Measurements from ENCODE around the gene AIFM3. TPM values are rescaled to one million over a fixed set of nuclear protein-coding genes. Genes with fewer than 3 reads are reported as not detected.
A peak's percentile ranks its signal among the peaks of the same experiment; 100 is the strongest.

Gene AIFM3
- total RNA-seq, 1 donor: 5.2 TPM

DNA sequence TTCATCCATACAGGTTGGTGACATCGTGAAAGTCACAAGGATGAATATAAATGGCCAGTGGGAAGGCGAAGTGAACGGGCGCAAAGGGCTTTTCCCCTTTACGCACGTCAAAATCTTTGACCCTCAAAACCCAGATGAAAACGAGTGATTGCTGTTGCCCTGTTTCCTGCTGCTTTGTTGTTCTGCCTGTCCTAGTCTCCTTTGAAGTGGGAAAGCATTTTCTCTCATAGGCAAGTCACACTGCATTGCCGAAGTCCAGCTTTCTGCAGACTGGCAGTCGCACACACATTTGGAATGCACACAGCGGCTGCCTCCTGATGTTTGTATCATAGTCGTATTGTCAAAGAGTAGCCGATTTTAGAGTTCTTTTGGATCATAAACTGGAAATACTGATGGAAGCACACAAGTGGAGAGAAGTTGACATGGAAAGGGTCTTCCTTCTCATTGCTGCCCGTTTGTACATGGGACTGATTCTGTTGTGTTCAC lies 17.3 kb upstream of the AIFM3 start:
- Histone ChIP-seq H3K9me3 (ENCODE audit: low read depth, low read length) (no peaks in the 10 kb centered on the region), H3K27me3 (ENCODE audit: insufficient read depth, low read length) (no peaks in the 10 kb centered on the region), H3K4me3 (ENCODE audit: low read length) (no peak overlapping the region), H3K4me1 (ENCODE audit: insufficient read depth, low read length) (peaks cover 8% of the 10 kb centered on the region)

DNA sequence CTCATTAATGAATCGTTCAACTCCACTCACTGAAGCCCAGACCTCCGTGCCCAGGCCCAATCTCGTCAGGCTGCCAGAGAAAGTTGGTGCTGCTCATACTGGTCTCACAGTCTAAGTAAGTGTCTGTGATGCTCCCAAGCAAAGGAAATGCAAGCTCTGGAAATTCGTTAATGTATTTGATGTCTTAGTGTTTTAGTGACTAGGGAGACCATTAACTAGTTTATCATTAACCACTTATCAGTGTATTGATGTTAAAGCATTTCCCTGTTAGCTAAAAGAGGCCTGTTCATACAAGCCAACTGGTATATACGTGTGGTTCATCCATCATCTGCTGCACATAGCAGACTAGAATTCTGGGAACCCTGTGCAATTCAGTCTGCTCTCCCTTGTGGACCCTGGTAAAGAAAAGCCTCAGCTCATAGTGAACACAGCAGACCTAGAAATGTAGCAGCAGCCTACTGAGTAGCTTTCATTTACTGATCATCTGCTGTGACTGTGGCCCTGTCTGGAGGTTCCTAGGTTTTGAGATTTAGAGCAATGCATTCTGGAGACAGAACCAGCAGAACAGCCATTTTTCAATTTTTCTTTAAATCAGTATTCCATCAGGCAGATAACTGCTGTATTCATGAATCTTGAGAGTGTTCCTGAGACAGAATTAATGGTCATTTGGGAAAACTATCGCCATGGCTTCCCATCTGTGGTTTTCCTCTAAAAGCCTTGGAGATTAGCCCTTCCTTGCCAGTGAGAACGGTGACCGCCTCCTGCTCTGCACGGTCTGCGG lies 15.7 kb upstream of the AIFM3 start:
- H3K4me1 ChIP-seq (ENCODE audit: insufficient read depth, low read length): peaks cover 8% of the 10 kb centered on the region
- no peak overlapping the region for H3K4me3 ChIP-seq (ENCODE audit: low read length)
- no peaks in the 10 kb centered on the region for H3K9me3 ChIP-seq (ENCODE audit: low read depth, low read length)
- no peaks in the 10 kb centered on the region for H3K27me3 ChIP-seq (ENCODE audit: insufficient read depth, low read length)

DNA sequence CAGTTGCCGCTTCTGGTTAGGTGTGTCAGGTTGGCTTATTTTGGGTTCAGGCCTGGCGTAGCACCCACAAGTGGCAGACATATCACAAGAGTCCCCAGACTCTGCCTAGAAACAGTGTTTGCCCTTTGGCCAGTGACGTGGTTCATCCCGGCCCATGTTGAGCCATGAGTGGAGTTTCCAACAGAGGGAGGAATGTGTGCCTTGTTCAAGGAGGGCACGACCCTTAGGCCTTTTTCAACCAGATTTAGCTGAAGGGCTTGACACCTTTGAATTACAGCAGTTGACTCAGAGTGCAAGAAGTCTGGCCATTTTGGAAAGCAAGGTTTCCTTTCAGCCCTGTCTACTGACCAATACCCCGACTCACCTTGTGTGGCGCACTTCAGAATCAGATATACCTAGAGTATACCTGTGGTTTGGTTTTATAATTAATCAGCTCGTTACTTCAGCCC lies 15.1 kb upstream of the AIFM3 start:
- H3K27me3 ChIP-seq (ENCODE audit: insufficient read depth, low read length): no peaks in the 10 kb centered on the region
- H3K4me1 ChIP-seq (ENCODE audit: insufficient read depth, low read length): peaks cover 14% of the 10 kb centered on the region
- H3K4me3 ChIP-seq (ENCODE audit: low read length): no peak overlapping the region
- no peaks in the 10 kb centered on the region for H3K9me3 ChIP-seq (ENCODE audit: low read depth, low read length)

DNA sequence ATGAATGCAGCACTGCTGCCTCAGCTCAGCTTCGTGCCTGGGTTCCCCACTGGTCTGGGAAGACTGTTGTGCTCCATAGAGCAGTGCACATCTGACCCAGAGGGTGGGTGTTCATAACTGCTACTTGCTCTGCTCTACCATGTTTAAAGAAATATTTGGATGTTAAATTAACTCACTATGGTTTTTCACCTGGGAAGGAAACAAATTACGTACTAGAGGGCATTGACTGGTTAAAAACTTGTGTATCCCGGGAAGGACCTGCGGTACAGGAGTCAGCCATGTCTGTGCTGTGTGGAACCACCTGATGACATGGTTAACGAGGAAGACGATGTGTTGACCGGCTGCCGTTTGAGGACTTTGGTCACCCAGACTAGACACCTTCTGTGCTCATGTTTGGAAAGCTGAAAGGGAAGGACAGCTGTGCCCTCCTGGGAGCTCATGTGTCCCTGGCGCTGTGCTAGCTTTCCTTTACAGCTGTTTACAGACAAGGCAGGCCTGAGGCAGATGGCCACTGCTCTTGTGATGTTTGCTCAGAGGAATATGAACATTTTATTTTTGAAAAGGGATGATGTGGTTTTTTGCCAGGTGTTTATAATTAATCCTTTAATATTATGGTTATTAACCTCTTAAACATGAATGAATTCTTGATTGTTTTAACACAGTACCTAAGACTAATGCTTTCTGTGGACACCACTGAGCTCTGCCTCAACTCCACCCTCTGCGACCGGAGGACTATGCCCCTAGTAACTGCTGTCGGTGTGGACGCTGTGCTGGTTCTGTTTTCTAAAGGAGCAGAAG lies 14.3 kb upstream of the AIFM3 start:
- Histone ChIP-seq H3K9me3 (ENCODE audit: low read depth, low read length) (no peaks in the 10 kb centered on the region), H3K4me3 (ENCODE audit: low read length) (no peak overlapping the region), H3K4me1 (ENCODE audit: insufficient read depth, low read length) (peaks cover 18% of the 10 kb centered on the region), H3K27me3 (ENCODE audit: insufficient read depth, low read length) (no peaks in the 10 kb centered on the region)

DNA sequence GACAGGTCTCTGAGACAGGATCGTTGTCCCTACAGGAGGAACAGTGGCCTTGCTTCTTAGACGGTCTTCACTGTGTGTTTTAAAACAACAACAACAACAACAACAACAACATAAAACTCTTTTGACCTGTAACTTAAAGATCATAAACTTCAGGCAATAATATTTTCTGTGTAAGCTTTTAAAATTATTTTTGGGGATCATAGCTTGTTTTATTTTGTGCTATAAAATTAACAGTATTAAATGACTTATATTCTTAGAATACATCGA lies 13.8 kb upstream of the AIFM3 start:
- Histone ChIP-seq H3K27me3 (ENCODE audit: insufficient read depth, low read length) (no peaks in the 10 kb centered on the region), H3K9me3 (ENCODE audit: low read depth, low read length) (no peaks in the 10 kb centered on the region), H3K4me1 (ENCODE audit: insufficient read depth, low read length) (peaks cover 23% of the 10 kb centered on the region), H3K4me3 (ENCODE audit: low read length) (no peak overlapping the region)

DNA sequence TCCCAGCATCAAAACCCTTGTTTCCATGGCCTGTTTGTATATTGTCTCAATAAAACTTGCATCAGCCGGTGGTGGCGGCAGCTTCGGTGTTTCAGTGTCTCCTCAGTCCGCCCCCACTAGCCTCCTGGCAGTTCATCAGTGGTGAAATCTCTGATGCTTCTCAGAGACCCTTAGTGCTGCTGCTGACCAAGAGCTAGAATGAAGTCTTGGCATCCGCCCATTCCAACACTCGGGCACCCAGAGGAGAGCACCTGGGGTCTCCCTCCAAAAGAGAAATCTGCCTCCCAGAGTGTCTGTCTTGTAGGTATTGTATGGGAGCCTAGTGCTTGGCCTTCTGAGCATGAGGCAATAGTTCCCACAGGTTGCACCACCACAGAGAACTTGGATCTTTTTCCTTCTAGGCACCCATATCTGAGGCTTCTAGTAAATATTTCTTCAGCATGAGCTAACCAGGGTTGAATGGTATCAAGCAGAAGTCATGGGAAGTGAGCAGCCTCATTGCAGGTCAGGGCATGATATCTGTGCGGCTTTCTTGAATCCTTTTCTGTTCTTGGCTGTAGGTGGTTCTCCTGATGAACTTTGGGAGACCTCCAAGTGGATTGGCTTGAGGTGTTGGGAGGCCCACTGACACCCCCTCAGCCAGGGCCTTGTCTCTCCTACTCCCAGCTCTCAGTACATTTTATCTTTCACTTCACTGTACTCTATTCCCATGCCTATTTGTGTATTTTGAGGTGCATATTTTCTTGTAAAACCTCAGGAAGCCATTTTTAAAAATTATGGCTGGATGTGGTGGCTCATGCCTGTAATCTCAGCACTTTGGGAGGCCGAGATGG lies 13.2 kb upstream of the AIFM3 start:
- H3K9me3 ChIP-seq (ENCODE audit: low read depth, low read length): no peaks in the 10 kb centered on the region
- peaks cover 27% of the 10 kb centered on the region for H3K4me1 ChIP-seq (ENCODE audit: insufficient read depth, low read length)
- H3K4me3 ChIP-seq (ENCODE audit: low read length): no peak overlapping the region
- H3K27me3 ChIP-seq (ENCODE audit: insufficient read depth, low read length): no peaks in the 10 kb centered on the region

DNA sequence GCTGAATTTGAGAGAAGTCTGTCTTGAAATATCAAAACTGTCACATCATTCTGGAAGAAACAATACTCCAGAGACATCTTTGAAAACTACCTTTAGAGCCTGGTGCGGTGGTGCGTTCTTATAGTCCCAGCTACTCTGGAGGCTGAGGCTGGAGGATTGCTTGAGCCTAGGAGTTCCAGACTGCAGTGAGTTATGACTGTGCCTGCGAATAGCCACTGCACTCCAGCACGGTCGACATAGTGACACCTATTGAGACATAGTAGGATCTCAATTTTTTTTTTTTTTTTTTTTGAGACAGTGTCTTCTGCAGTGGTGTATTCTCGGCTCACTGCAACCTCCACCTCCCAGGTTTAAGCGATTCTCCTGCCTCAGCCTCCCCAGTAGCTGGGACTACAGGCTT lies 11.5 kb upstream of the AIFM3 start:
- Histone ChIP-seq H3K9me3 (ENCODE audit: low read depth, low read length) (no peaks in the 10 kb centered on the region), H3K4me1 (ENCODE audit: insufficient read depth, low read length) (peaks cover 21% of the 10 kb centered on the region), H3K27me3 (ENCODE audit: insufficient read depth, low read length) (no peaks in the 10 kb centered on the region), H3K4me3 (ENCODE audit: low read length) (no peak overlapping the region)

DNA sequence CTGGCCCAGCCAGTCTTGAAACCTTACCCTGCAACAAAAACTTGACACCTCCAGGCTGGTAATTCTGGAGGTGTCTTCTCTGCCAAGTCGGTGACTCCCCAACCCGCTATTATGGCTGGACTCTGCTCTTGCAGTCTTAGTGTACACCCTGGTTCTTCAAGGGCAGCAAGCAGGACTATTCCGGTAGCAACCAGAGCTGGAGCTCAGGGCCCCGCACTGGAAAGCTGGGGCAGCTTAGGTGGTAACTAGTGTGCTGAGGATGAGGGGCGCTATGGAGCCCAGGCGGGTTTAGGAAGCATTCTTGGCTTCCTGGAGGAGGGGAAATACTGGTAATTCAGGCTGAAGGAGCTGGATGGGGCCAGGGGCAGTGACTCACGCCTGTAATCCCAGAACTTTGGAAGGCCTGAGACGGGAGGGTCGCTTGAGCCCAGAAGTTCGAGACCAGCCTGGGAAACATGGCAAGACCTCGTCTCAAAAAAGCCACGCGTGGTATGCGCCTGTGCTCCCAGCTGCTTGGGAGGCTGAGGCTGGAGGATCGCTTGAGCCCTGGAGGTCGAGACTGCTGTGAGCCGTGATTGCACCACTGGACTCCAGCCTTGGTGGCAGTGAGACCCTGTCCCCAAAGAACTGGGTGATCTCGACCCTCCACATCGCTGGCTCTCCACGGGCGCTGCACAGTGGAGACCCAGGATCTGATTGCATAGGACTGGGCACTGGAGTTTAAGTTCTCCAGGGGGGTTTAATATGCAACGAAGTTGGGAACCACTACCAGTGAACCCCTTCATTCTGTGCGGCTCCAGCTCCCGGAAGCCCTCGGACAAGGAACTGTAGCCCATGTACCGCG lies 10.6 kb upstream of the AIFM3 start:
- peak overlapping the region; percentile 55 for H3K4me3 ChIP-seq (ENCODE audit: low read length)
- peaks cover 23% of the 10 kb centered on the region for H3K4me1 ChIP-seq (ENCODE audit: insufficient read depth, low read length)
- no peaks in the 10 kb centered on the region for H3K27me3 ChIP-seq (ENCODE audit: insufficient read depth, low read length)
- no peaks in the 10 kb centered on the region for H3K9me3 ChIP-seq (ENCODE audit: low read depth, low read length)

DNA sequence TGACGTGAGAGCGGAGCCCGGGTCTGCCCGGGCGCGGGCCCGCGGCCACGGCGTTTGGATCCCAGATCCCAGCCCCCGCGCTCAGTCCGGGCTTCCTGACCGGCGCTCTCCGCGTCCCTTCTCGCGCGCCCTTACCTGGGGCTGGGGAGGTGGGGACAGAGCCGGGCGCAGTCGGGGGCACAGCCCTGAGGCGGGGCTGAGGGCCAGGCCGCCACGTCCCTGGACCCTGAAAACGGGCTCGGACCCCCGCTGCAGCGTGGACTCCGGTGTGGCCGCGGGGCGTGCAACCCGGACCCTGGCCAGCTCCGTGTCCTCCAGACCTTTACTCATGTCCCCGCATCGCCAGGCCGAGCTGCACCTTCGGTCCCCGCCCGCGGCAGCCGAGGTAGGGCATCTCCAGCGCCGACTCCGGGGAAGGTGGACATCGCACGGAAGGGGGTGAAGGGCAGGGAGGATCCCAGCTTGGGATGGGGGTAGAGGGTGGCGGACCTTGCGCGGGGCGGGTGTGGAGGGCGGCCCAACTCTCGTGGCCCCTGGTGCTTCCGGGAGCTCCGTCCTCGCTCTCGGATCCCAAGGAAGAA lies 9.9 kb upstream of the AIFM3 start:
- peak overlapping the region; percentile 55 for H3K4me3 ChIP-seq (ENCODE audit: low read length)
- no peaks in the 10 kb centered on the region for H3K27me3 ChIP-seq (ENCODE audit: insufficient read depth, low read length)
- H3K9me3 ChIP-seq (ENCODE audit: low read depth, low read length): no peaks in the 10 kb centered on the region
- H3K4me1 ChIP-seq (ENCODE audit: insufficient read depth, low read length): peaks cover 27% of the 10 kb centered on the region

DNA sequence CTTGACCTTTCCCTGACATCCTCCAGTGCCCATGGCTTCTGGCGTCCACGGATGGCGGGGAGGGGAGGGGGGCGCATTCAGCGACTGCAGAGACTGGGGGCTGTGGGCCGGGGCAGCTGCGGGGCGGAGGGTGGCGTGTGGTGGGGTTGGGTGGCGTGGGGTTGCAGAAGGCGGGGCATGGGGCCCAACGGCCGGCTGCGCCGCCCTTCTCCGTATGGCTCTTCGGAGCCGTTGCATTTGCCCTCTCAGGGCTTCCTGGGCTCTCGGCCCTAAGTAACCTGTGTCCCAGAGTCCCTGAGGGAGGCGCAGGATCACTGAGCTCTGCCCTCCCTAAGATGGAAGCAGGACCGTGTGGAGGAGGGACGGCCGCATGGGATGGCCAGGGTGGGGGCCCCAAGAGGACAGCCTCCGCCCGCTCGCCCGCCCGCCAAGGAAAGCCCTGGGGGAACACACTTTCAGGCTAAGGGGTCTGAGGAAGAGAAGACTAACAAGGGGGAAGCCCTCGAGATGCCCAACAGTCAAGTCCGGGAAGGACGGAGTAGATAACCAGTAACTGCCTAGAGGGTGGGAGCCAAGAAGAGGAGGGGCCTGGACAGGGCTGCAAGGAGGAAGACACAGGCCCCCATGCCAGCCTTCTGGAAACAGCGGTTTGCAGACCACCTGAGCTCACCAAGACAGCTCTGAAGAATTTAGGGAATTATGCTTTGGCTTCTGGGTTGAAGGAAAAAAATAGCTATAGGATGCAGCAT lies 9.2 kb upstream of the AIFM3 start:
- H3K4me1 ChIP-seq (ENCODE audit: insufficient read depth, low read length): peaks cover 27% of the 10 kb centered on the region
- H3K4me3 ChIP-seq (ENCODE audit: low read length): peak overlapping the region; percentile 55
- no peaks in the 10 kb centered on the region for H3K27me3 ChIP-seq (ENCODE audit: insufficient read depth, low read length)

DNA sequence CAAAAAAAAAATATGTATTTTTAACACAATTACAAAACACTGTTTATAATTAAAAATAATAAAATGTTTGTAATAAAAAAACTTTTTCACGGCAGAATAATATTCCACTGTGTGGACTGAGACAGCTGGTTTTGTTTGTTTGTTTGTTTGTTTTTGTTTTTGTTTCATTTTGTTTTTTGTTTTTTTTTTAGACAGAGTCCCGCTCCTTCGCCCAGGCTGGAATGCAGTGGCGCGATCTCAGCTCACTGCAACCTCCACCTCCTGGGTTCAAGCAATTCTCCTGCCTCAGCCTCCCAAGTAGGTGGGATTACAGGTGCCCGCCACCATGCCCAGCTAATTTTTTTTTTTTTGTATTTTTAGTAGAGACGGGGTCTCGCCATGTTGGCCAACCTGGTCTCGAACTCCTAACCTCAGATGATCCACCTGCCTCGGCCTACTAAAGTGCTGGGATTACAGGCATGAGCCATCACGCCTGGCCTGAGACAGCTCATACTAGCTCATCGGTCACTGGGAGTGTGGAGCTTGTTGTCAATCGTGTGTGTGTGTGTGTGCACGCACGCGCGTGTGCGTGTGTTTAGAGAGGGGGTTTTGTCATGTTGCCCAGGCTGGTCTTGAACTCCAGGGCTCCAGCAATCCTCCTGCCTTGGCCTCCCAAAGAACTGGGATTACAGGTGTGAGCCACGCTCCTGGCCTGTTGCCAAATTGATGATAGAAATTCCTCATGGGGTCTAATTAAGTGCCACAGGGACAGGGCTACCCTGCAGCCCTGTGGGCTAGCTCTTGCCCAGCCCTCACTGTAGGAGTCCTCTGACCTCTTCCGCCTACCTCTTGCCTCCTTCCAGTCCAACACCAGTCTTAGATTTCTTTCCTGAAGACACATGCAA lies 7.2 kb upstream of the AIFM3 start:
- peaks cover 3% of the 10 kb centered on the region for H3K27me3 ChIP-seq (ENCODE audit: insufficient read depth, low read length)
- no peaks in the 10 kb centered on the region for H3K9me3 ChIP-seq (ENCODE audit: low read depth, low read length)
- H3K4me3 ChIP-seq (ENCODE audit: low read length): no peak overlapping the region
- H3K4me1 ChIP-seq (ENCODE audit: insufficient read depth, low read length): peaks cover 34% of the 10 kb centered on the region

More for the DNA sequence above, 9.2 kb upstream of the AIFM3 start:
- no peaks in the 10 kb centered on the region for H3K9me3 ChIP-seq (ENCODE audit: low read depth, low read length)

DNA sequence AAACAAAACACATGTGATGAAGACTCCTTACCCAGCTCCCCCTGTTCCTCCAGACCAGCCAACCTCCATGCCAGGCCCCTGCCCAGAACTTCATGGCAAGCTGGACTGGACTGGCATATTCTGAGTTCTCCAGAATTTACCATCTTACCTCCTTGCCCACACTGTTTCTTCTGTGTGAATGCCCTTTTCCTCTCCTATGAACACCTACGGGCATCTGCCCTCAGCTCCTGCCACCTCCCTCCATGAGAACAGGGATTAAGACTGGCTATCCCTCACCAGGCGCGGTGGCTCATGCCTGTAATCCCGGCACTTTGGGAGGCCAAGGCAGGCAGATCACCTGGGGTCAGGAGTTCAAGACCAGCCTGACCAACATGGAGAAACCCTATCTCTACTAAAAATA lies 6.4 kb upstream of the AIFM3 start:
- Histone ChIP-seq H3K27me3 (ENCODE audit: insufficient read depth, low read length) (peaks cover 3% of the 10 kb centered on the region), H3K4me1 (ENCODE audit: insufficient read depth, low read length) (peaks cover 39% of the 10 kb centered on the region), H3K4me3 (ENCODE audit: low read length) (no peak overlapping the region), H3K9me3 (ENCODE audit: low read depth, low read length) (no peaks in the 10 kb centered on the region)

DNA sequence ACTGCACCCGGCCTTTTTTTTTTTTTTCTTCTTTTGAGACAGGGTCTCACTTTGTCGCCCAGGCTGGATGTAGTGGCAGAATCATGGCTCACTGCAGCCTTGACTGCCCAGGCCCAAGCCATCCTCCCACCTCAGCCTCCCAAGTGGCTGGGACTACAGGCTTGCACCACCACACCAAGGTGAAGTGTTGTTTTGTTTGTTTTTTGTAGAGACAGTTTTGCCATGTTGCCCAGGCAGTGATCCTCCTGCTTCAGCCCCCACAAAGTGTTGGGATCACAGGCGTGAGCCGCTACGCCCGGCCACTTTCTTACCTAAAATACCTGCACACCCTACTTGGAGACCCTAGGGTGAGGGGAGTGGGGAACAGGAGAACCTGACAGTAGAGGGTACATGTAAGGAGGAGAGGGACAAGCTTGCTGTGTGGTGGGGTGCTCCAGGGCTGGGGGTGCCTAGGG lies 4.5 kb upstream of the AIFM3 start:
- Histone ChIP-seq H3K27me3 (ENCODE audit: insufficient read depth, low read length) (peaks cover 3% of the 10 kb centered on the region), H3K4me3 (ENCODE audit: low read length) (no peak overlapping the region), H3K4me1 (ENCODE audit: insufficient read depth, low read length) (peaks cover 37% of the 10 kb centered on the region), H3K9me3 (ENCODE audit: low read depth, low read length) (no peaks in the 10 kb centered on the region)
